Measurements from ENCODE around the gene SURF2. TPM values are rescaled to one million over a fixed set of nuclear protein-coding genes. Genes with fewer than 3 reads are reported as not detected.
A peak's percentile ranks its signal among the peaks of the same experiment; 100 is the strongest.

SURF2 gene
- total and polyA plus RNA-seq, 9 of the 15 experiments (the other 6 are each of a cell fraction or from before 2014, with no cell fraction given), result 5.5 to 82.5 (median 21.3) TPM

DNA sequence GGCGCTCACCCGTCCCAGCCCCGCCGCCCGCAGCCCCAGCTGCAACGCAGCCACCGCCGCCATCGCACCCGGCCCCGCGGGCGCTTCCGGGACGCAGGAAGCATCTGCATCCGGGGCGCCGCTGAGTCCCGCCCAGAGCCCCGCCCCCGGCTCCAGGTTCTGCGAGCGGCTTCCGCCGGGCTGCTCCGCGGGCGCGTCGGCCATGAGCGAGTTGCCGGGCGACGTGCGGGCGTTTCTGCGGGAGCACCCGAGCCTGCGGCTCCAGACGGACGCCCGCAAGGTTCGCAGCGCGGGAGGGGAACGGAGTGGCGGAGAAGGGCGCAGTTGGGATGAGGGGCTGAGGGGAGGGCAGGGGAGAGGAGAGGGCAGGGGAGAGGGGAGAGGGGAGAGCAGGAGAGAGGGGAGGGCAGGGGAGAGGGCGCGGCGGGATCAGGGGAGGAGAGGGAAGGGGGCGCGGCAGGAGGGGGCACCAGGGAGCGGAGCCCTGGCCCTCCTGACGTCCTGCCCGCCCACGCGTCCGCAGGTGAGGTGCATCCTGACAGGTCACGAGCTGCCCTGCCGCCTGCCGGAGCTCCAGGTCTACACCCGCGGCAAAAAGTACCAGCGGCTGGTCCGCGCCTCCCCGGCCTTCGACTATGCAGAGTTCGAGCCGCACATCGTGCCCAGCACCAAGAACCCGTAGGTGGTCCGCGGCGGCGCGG lies at the start of gene SURF2, which contains the start of gene SURF1 (continued):
- TF ChIP-seq, protein P1, sequence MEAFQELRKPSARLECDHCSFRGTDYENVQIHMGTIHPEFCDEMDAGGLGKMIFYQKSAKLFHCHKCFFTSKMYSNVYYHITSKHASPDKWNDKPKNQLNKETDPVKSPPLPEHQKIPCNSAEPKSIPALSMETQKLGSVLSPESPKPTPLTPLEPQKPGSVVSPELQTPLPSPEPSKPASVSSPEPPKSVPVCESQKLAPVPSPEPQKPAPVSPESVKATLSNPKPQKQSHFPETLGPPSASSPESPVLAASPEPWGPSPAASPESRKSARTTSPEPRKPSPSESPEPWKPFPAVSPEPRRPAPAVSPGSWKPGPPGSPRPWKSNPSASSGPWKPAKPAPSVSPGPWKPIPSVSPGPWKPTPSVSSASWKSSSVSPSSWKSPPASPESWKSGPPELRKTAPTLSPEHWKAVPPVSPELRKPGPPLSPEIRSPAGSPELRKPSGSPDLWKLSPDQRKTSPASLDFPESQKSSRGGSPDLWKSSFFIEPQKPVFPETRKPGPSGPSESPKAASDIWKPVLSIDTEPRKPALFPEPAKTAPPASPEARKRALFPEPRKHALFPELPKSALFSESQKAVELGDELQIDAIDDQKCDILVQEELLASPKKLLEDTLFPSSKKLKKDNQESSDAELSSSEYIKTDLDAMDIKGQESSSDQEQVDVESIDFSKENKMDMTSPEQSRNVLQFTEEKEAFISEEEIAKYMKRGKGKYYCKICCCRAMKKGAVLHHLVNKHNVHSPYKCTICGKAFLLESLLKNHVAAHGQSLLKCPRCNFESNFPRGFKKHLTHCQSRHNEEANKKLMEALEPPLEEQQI (IDR thresholded peaks at IDR 0.05), result no peak
- TF ChIP-seq JUND (IDR thresholded peaks at IDR 0.05; ENCODE audit: borderline replicate concordance, low read depth, low read length) (peak; percentile 33; the same call in 1 of the 2 replicates), JUND (tag; IDR thresholded peaks at IDR 0.05; ENCODE audit: borderline replicate concordance, low read depth, low read length) (no peak), SREBF1 (IDR thresholded peaks at IDR 0.05; ENCODE audit: borderline replicate concordance, low read depth, low read length) (no peak), GABPB1 (CRISPR knock-in tag; IDR thresholded peaks at IDR 0.05) (peak; percentile 87), KAT7 (CRISPR knock-in tag; IDR thresholded peaks at IDR 0.05; ENCODE audit: borderline replicate concordance) (0 out of 2 replicates have a peak, but pooled peaks have one; percentile 28), ZNF584 (CRISPR knock-in tag; IDR thresholded peaks at IDR 0.05; ENCODE audit: low read depth) (no peak), HMGN3 (IDR thresholded peaks at IDR 0.05; ENCODE audit: borderline replicate concordance, extremely low read depth, insufficient read length, low read depth, low read length) (peak; percentile 52), KDM5B (IDR thresholded peaks at IDR 0.05; ENCODE audit: insufficient replicate concordance, low read depth, low read length) (peak; percentile 70), ZNF121 (CRISPR knock-in tag; conservative IDR thresholded peaks at IDR 0.05) (no peak), GTF2E2 (tag; IDR thresholded peaks at IDR 0.05) (no peak), HNRNPL (IDR thresholded peaks at IDR 0.05; ENCODE audit: low read depth, low read length) (no peak), NFRKB (IDR thresholded peaks at IDR 0.05; ENCODE audit: low read depth) (no peak)
- TF ChIP-seq, protein P2, sequence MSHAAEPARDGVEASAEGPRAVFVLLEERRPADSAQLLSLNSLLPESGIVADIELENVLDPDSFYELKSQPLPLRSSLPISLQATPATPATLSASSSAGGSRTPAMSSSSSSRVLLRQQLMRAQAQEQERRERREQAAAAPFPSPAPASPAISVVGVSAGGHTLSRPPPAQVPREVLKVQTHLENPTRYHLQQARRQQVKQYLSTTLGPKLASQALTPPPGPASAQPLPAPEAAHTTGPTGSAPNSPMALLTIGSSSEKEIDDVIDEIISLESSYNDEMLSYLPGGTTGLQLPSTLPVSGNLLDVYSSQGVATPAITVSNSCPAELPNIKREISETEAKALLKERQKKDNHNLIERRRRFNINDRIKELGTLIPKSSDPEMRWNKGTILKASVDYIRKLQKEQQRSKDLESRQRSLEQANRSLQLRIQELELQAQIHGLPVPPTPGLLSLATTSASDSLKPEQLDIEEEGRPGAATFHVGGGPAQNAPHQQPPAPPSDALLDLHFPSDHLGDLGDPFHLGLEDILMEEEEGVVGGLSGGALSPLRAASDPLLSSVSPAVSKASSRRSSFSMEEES (CRISPR knock-in tag; IDR thresholded peaks at IDR 0.05), result no peak
- TF ChIP-seq, protein P3, sequence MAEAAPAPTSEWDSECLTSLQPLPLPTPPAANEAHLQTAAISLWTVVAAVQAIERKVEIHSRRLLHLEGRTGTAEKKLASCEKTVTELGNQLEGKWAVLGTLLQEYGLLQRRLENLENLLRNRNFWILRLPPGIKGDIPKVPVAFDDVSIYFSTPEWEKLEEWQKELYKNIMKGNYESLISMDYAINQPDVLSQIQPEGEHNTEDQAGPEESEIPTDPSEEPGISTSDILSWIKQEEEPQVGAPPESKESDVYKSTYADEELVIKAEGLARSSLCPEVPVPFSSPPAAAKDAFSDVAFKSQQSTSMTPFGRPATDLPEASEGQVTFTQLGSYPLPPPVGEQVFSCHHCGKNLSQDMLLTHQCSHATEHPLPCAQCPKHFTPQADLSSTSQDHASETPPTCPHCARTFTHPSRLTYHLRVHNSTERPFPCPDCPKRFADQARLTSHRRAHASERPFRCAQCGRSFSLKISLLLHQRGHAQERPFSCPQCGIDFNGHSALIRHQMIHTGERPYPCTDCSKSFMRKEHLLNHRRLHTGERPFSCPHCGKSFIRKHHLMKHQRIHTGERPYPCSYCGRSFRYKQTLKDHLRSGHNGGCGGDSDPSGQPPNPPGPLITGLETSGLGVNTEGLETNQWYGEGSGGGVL (CRISPR knock-in tag; IDR thresholded peaks at IDR 0.05), result no peak
- TF ChIP-seq, protein P4, sequence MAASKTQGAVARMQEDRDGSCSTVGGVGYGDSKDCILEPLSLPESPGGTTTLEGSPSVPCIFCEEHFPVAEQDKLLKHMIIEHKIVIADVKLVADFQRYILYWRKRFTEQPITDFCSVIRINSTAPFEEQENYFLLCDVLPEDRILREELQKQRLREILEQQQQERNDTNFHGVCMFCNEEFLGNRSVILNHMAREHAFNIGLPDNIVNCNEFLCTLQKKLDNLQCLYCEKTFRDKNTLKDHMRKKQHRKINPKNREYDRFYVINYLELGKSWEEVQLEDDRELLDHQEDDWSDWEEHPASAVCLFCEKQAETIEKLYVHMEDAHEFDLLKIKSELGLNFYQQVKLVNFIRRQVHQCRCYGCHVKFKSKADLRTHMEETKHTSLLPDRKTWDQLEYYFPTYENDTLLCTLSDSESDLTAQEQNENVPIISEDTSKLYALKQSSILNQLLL (CRISPR knock-in tag; IDR thresholded peaks at IDR 0.05; ENCODE audit: borderline replicate concordance), result no peak
